GM12891 (cell line): ENCODE measurements around the gene ARMC9.

Experiments
- POLR2A ChIP-seq: IDR thresholded peaks from 2 replicates; pipeline ENCODE4 v1.6.1; 2011; ENCODE audit warnings: low read depth, low read length, control low read depth
- POLR2AphosphoS5 ChIP-seq: IDR thresholded peaks from 2 replicates; pipeline ENCODE4 v1.6.1; 2011; ENCODE audit warnings: low read depth, low read length, control low read depth
- SPI1 ChIP-seq: IDR thresholded peaks from 2 replicates; pipeline ENCODE4 v1.6.1; 2011; ENCODE audit warnings: low read depth, low read length, control low read depth
- TAF1 ChIP-seq: IDR thresholded peaks from 2 replicates; pipeline ENCODE4 v1.6.1; 2011; ENCODE audit warnings: low read depth, low read length, control low read depth

- TF ChIP-seq POLR2A: no peak
- no peak for TF ChIP-seq POLR2AphosphoS5
- no peak for TF ChIP-seq TAF1
- TF ChIP-seq SPI1: no peak
Measured at GRCh38 chr2:231357931-231358330, 159.5 kb downstream of the ARMC9 start.
